ENCODE measurements around the gene MAN1B1.

MAN1B1 gene

DNA sequence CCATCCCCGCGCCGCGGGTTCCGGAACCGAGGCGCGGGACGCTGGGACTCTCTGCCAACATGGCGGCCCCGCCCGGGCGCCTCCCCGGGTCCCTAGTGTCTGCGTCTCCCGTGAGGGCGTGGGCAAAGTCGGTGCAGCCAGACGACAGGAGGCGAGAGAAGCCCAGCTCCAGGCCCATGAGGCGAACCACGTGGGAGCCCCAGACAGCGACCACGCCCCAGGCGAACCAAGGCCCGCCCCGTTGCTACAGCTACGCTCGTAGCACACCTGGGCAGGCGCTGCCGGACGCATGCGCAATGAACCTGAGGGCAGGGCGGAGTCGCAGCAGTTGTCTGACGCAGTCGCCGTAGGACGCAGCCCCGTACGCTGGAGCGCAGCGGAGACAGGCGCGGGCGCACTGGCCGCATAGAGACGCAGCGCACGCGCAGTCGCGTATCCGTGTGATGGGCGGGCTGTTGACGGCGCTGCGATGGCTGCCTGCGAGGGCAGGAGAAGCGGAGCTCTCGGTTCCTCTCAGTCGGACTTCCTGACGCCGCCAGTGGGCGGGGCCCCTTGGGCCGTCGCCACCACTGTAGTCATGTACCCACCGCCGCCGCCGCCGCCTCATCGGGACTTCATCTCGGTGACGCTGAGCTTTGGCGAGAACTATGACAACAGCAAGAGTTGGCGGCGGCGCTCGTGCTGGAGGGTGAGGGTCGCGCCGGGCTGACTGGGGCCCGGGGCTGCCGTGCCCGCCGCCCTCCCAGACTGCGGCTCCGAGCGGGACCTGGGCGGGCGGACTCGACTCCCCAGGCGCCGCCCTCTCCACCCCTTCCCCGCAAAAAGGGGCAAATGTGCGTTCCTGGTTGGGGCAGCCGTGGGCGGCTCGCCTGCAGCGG lies at the start of gene MAN1B1:
TSS of gene MAN1B1 (plus strand) at position 455 of the 878 bp plus-strand sequence. CDS start at position 470, 15 bp downstream.
- peak; percentile 94 for DNase-seq

DNA sequence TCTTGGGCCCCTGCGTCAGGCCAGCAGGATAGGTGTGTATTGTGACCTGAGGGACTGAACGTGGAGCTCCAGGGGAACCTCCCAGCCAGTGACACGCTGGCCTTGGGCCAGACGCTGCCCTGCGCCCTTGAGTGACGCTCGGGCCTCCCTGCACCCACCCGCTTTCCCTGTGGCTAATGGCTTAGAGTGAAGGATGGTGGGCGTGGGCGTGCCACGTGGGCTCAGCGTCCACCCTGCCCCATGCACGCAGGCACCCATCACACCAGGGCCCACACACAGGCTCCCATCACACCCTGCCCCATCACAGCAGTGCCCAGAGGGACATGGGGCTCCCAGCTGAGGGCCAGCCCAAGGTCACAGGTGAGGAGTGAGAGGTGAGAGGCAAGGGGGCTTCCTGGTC lies 49.8 kb upstream of the MAN1B1 start:
- no peak for DNase-seq

DNA sequence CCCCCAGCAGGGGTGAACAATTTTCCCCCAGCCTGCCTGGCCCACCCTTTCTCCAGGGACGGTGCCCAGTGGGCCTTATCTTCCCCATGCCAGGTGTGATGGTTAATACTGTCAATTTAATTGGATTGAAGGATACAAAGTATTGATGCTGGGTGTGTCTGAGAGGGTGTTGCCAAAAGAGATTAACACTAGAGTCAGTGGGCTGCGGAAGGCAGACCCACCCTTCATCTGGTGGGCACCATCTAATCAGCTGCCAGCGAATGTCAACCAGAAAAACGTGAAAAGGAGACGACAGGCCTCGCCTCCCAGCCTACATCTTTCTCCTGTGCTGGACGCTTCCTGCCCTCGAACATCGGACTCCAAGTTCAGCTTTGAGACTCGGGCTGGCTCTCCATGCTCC lies 49.3 kb upstream of the MAN1B1 start:
- no peak for DNase-seq

DNA sequence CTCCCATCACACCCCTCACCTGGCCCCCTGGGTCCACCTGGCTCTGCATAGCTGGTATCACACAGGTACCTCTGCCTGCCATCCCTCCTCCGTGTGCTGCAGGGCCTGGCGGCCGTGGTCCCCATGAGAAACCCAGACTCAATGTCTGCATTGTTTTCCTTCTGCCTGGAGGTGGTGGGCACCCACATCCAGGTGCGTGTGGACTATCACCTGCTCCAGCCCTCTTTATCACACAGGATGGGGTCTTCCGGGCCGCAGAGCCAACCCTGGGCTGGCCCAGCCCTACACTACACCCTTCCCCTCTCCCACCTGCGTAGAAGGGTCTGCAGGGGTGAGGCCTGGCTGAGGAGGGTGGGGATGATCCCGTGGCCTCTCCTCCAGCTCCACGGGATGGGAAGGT lies 47.9 kb upstream of the MAN1B1 start:
- no peak for DNase-seq

DNA sequence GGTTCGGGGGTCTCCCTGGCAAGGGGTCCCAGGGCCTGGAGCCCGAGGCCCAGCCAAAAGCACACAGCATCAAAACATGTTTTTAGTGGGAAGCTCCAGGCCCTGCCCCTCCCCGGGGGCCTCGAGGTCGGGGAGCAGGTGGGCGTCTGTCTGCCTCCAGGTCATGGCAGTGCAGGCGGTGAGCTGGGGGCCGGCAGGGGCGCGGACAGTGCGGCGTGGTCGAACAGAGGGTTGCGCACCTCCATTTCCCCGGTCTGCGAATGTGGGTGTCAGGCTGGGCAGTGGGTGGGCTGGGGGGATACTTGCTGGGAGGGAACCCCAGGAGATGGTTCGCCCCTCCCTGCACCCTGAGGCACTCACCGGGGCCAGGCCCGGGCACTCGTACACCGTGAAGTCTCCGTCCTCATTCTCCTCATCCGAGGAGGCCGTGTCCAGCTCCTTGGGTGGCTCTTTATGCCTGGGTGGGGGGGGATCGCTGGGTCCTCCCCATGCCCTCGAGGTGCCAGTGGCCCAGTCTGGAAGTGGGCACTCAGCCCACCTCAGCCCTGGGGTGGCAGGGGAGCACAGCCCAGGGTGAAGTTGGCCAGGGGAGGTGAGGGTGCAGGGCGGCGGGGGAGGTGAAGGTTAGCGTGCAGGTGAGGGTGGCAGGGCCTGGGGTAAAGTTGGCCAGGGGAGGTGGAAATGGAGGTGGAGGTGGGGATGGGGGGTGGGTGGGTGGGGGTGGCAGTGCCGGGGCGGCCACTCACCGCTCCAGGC lies 47.0 kb upstream of the MAN1B1 start:
- no peak for DNase-seq

DNA sequence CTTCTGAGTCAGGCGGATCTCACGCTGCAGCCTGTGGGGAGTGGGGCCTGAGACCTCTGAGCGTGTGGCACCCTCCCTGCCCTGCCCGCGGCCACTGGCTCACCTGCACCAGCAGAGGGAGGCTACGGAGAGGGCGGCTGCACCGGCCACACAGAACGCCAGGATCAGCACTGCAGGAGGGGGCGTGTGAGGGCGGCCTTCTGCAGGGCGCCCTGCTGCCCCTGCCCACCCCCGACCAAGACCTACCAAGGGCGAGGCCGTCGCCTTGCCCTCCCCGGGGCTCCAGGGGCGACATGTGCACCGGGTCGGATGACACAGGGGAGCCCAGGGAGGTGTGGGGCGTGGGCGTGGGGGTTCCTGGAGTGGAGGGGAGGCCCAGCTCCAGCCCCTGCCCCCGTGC lies 46.2 kb upstream of the MAN1B1 start:
- no peak for DNase-seq

DNA sequence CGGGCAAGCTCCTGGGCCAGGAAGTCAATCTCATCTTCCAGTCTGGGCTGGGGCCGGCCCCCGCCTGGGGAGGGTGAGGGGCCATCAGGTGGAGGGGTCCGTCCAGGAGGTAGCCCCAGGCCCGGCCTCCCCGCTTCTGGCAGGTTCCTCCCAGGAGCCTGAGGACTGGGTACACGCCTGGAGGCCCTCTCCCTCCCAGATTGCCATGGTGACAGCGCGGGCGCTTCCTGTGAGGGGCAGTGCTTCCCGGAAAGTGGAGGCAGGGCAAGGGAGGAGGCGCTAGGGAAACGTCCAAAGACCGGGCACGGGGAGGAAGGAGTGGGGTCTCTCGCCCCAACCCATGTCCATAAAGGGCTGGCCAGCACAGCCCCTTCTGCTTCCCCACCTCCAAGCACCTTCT lies 45.7 kb upstream of the MAN1B1 start:
- DNase-seq: no peak

DNA sequence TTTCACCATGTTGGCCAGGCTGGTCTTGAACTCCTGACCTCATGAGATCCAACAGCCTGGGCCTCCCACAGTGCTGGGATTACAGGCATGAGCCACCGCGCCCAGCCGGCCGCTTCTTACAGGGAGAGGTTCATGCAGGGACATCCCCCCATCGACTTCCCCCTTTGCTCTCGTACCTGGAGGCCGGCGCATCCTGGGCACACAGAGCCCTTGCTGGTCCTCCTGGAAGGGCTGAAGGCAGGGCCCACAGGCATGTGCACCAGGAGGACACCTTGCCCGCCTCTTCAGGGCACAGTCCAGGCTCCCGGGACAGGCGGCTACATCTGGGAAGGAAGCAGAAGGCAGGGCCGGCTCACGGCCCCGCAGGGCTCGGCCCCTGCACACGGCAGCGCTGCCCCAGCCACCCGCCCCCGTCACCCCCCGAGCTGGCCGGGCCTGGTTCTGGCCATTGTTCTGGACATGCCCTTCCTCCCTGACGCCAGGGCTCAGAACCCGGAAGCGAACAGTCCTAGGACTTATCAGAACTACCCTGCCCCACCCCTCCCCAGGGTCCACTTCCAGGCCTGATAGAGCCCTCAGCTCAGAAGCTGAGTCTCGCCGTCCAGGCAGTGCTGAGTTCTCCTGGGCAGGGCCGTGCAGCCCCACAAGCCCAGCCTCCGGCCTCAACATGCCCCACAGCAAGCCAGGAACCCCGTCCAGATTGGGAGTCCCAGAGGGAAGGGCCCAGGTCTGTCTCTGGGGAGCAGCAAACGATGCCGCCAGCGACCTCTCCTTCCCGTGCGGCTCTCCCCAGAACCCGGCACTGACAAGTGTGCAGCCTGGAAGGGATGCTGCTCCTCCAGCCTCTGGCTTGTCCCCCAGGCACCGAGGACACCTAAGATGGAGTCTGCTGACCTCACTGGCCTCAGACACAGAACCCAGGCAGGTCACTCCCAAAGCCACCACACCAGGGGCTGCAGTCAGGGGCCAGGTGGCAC lies 43.7 kb upstream of the MAN1B1 start:
- no peak for DNase-seq

DNA sequence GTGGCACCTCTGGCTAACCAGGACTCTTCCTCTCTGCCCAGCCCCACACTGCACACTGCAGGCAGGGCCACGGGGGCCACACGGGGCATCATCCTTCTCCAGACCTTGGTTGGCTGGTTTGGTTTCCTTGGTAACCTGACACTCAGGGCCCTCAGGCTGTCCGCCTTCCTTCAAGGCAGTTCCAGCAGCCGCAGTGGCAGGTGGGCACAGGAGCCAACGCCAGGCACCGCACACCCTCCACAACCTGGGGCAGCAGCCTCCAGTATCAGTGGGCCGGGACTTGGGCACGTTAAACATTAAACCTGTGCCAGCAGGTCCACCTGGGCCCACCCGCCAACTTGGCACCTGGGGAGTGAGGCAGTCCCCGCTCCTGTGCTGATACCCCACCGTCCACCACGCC lies 42.7 kb upstream of the MAN1B1 start:
- no peak for DNase-seq

DNA sequence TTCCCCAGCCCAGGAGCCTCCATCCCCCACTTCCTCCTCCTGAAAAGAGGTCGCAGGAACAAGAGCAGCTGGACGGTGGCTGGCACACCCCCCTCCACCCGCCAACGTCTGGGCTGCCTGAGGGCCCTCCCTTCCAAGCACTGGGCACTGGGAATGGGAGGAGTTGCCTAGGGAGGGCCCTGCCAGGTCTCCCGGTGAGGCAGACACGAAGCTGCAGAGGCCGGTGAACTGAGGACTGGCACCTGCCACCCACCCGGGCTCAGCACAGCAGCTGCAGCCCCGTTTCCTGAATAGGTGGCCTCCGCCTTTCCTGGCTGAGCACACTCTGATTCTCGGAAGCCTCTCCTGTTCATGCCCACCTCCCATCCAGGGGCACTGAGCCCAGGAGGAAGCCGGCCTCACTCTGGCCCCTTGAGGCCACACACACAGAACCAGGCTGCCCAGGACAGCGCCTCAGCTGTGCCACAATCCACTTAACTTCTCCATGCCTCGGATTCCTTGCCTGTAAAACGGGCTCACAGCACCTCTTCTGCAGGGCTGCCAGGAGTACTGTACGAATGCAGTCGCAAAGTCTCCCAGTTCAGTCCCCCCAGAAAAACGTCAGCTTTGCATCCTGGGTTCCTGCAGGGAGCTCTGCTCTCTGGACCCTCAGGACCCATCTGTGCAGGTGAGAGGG lies 42.1 kb upstream of the MAN1B1 start:
- no peak for DNase-seq

DNA sequence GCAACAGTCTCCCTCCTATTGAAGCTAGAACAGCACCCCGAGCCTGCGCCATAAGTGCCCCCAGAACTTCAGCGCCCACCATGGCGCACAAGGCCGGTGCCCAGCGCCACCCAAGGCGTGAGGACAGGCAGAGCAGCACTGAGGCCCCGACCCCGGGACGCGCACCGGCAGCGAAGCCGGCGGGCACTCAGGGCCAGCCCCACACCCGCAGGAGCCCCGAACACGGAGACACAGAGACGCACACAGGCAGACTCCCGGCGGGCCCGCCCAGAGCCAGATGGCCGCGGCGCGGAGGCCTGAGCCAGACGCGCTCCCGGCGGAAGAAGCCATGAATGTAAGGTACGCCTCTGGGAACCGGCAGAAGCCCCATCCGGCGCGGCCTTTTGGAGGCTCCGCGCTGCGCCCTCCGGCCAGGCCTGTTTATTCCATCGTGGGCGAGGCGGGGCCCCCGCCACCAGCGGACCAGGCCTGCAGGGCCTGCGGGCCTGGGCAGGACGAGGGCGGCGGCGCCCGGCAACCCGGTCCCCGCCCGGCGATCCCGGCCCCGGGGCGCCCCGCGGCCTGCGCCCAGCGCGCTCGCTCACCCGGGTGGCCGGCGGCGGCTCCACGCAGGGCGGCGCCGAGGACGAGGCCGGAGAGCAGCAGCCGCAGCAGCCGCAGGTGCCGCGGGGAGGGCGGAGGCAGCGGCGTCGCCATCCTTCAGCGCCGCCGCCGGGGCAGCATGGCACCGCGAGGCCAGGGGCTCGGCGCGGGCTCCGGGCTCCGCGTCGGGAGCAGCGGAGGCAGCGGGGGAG lies 41.3 kb upstream of the MAN1B1 start:
- peak; percentile 24 for DNase-seq

DNA sequence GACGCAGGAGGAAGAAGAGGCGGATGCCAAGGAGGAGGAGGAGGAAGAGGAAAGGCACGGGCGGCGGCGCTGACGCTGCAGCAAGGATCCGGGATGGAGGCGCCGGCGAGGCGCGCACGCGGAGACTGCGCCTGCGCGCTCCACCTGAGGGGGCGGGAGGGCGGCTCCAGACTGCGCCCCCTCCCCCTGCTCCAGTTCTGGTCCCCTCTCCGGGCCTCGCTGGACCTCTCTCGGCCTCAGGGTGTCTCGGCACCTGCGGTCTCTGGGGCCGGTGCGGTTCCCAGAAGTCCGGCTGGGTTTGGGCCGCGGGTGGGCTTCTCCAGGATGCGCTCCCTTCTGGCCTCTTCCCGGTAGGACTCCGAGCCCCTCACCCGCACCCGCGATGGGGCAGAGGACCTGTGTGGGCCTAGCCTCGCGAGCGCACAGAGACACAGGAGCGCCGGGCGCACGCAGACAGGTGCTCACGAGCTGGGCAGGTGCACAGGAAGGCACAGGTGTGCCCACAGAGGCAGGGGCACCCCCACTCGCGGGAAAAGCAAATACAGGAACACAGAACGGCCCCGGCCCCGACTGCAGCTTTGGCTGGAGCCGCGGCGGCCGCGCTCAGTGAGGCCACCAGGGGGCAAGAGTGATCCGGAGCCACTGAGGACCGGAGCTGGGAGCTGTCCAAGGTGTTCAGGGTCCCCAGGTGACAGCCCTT lies 40.5 kb upstream of the MAN1B1 start, which contains the start of gene NPDC1:
TSS of gene NPDC1 (minus strand) at position 90 of the 700 bp plus-strand sequence. CDS start 188 bp downstream, outside the sequence.
- no peak for DNase-seq

DNA sequence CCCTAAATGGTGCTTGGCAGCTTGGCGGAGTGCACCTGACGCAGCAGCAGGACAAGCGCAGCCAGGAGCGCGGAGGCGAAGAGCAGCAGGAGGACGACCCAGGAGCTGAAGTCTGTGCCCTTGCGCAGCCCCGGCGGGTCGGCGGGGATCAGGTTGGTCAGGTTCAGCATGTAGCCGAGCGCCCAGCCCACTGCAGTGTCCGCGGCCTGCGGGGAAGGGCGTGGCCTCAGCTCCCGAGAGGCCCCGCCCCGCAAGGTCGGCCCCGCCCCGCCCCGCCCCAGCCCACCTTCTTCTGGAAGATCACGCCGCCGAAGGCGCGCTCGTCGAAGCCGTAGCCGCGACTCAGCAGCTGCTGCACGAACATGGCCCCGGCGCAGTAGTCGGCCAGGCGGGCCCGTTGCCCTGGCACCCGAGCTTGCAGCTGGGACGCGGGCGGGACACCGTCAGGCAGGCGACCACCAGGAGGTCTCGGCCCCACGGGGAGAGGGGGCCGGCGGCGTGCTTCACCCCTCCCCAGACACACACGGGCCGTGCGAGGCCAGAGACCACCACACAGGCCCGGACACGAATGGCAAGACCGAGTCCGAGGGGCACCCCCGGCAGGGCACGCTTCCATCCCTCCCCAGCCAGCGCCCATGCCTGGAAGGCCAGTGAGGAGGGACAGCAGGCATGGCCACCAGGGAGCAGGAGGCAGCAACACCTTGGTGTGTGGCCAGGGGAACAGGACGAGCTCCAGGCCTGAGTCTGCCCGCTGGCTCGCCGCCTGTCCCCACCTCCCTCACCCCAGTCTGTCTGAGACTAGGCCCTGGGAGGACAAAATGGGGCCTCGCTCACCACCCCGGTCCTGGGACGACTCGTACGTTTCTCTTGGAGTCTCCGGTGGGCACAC lies 37.9 kb upstream of the MAN1B1 start:
- DNase-seq: no peak

DNA sequence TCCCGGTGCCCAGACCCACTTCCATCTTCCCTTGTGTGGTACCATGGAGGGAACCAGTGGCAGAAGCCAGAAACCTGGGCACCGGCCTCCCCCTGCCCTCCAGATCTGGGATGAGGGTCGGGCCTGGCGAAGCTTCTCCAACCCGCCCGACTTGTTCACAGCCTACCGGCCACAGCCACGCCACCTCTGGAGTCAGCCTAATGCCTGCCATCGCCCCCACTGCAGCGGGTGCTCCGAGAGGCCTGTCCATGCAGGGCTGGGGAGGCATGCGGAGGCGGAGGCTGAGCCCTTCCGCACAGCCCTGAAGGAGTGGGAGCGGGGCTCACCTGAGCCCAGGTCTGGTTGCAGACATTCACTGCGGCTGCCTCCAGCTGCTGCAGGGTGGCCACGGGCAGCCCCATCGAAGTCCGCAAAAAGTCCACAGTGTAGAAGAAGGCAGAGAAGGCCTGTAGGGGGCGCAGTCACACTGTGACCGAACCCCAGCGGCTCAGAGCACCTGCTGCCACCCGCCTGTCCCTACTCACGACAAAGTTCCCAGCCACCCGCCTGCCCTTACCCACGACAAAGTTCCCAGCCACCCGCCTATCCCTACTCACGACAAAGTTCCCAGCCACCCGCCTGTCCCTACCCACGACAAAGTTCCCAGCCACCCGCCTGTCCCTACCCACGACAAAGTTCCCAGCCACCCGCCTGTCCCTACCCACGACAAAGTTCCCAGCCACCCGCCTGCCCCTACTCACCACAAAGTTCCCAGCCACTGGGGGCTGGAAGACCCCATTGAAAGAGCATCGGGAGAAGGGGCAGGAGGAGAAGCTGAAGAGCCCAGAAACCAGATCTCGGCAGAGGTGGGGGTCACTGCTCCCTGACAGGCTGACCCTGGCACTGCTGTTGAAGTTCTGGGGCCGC lies 37.0 kb upstream of the MAN1B1 start:
- DNase-seq: no peak

DNA sequence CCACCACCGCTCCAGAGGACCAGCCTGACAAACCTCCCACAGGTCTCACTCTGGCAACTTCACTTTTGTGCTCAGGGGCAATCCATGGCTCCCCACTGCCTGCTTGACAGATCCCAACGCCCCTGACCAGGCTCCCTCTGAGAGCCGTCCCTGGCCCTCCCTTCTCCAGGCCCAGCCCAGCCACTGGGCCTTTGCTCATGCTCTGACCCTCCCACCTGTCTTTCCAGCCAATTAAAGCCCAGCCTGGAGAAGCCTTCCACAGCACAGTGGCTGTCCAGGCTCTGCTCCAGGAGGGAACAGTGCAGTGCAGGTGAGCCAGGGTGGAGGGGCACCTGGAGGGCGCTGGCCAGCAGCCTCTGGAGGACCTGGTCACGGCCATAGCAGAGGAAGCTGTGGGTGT lies 36.2 kb upstream of the MAN1B1 start:
- DNase-seq: no peak

DNA sequence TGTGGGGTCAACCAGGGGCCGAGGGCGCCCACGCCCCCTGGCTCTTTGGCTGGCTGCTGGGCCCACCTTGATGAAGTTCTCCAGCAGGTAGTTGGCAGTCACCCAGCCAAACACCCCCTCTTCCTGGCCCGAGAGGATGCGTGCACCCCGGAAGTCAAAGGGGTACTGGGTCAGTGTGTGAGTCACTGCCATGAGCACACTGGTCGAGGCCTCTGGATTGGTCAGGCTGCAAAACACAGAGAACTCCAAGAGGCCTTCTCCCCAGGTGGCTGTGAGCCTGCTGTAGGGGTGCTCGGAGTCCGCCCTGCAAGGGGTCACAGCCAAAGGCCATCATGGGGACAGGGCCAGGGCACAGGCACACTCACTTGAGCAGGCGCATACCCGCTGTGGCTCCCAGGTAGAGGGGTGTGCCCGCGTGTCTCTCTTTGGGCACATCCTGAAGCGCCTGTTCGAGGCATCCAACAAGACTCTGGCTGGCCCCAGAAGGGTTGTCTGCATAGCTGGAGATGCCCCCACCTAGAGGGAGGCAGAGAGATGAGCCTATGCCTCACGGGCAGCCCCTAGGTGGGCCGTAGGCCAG lies 35.5 kb upstream of the MAN1B1 start:
- no peak for DNase-seq

DNA sequence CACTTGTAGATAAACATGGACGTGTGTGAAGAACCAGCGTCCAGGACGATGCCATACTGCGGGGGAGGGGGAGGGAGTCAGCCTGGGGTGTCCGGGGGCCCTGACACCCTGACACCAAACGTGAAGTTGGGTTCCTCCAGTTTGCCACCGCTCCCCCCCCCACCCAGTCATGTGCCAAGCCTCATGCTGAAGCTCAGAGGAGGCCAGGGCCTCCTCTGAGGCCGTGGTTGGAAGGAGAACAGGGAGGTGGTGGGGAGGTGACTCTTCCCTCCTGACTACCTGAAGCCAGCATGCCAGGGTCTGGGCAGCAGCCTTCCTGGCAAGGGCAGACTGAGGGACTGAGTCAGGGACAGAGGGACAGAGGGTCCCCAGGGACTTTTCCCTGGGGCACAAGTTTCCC lies 34.5 kb upstream of the MAN1B1 start:
- no peak for DNase-seq
